HG03558 (cell line): Measurements from ENCODE around the gene EXOC3.

Experiments used
- ATAC-seq: cut with Tn5 transposase; IDR thresholded peaks from one replicate; pipeline ENCODE4 v1.9.1; 2021; ENCODE audit warnings: moderate number of reproducible peaks; ENCODE audit not compliant: unreplicated experiment; ENCODE audit errors: extremely low read depth

Gene EXOC3

DNA sequence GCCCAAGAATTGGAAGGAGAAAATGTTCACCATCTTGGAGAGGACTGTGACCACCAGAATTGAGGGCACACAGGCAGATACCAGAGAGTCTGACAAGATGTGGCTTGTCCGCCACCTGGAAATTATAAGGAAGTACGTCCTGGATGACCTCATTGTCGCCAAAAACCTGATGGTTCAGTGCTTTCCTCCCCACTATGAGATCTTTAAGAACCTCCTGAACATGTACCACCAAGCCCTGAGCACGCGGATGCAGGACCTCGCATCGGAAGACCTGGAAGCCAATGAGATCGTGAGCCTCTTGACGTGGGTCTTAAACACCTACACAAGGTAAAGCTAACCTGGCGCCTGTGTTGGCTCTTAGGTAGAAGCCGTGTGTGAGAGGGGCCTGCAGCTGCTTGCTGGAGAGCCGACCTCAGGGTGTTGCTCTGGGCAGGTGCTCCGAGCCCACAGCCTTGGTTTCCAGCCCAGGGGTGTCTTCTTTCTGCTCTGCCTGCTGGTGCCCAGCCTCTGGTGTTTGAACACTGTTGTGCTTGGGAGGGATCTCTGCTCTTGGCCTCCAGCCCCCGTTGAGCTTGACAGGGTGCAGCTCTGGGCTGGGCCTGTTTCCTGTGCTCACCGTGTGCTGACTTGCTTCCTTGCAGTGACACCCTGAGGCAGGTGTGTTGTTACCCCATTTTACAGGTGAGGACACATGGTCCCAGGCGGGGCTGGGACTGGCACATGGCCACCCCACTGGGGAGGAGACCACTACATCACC, 10.9 kb downstream of the EXOC3 start:
- no peak for ATAC-seq

DNA sequence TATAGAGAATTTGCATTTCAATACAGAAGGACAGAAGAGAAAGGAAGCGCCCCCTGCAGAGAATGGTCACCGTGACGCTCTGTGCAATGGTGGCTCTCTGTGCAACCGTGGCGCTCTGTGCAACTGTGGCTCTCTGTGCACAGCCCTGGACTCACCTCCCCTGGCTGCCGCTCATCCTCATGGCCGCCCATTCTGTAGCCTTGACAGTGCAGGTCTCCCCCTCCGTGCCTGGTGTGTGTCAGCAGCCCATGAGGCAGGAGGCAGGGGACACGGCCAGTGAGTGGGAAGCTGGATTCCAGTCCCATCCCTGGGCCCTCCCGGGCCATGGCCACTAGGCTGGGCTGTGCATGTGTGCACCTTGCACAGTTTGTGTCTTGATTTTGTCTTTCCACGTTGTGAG, 12.0 kb downstream of the EXOC3 start:
- ATAC-seq: no peak

DNA sequence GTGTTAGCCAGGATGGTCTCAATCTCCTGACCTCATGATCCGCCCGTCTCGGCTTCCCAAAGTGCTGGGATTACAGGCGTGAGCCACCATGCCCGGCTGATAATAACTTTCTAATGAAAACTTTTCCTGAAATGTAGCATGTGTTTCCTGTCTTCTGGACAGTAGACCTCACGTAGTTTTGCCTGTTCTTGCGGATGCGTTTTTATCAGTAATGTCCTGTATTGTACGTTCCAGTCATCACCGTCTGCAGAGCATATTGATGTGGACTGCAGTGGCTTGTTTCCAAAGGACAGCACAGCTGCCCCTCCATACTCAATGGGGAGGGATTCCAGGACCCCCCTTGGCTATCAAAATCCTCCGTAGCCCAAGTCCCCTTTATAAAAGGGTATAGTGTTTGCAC, 12.8 kb downstream of the EXOC3 start:
- ATAC-seq: no peak

DNA sequence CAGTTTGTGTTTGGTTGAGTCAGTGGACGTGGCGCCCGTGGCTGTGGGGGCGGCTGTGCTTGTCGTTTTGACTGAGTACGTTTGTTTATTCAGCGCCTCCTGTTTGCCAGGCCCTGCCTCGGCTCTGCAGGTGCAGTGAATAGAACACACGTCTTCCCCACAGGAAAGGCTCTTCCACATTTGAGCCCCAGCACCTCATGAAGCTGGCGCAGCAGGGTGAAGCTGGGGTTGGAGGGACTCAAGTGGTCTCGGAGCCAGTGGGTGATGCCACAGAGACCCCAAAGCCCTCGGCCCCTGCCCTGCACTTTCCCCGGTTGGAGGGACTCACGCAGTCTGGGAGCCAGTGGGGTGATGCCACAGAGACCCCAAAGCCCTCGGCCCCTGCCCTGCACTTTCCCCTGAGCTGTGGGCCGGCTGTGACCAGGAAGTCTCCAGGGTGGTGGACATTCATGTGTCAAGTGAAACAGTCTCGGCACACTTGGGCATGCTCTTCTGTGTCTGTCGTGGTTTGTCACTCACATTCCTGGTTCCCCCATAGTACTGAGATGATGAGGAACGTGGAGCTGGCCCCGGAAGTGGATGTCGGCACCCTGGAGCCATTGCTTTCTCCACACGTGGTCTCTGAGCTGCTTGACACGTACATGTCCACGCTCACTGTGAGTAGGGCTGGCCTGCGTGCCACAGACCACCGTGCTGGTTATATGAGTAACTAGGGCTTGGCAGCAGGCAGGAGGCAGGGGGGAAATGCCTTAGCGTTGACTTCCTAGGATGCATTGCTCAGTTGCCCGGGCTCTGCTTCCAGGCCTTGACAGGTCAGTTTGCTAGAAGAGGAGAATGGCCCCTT, 13.6 kb downstream of the EXOC3 start:
- ATAC-seq: no peak

DNA sequence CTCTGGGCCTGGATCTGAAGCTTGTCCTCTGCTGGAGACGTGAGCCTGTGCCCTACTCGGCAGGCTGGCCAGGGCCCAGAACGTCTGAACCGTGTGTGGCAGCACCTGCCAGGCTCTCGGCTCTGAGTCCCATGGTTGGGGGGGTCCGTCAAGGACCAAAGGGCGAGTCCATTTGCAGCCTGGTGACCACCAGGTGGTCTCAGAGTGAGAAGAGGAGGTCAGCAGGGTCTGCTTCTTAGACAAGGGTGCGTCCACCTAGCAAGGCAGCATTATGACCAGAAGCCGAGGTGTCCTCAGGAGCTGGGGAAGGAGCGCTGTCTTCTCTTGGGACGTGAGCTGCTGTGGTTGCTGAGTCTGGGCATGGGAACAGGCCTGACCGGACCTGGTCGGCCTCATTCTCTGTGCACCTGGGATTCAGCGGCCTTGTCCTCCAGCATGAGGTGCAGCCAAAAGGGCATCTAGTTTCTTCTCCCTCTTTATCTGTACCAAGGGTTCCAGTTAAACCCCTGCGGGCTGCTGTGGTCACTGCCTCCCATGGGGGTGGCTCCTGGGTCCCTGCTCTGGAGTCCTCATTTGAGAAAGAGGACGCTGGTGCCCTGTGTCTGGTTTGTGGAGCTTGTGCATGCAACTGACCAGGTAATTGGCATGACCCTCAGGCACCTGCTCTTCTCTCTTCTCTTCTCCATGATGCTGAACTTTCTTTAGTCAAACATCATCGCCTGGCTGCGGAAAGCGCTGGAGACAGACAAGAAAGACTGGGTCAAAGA, 14.4 kb downstream of the EXOC3 start:
- no peak for ATAC-seq

DNA sequence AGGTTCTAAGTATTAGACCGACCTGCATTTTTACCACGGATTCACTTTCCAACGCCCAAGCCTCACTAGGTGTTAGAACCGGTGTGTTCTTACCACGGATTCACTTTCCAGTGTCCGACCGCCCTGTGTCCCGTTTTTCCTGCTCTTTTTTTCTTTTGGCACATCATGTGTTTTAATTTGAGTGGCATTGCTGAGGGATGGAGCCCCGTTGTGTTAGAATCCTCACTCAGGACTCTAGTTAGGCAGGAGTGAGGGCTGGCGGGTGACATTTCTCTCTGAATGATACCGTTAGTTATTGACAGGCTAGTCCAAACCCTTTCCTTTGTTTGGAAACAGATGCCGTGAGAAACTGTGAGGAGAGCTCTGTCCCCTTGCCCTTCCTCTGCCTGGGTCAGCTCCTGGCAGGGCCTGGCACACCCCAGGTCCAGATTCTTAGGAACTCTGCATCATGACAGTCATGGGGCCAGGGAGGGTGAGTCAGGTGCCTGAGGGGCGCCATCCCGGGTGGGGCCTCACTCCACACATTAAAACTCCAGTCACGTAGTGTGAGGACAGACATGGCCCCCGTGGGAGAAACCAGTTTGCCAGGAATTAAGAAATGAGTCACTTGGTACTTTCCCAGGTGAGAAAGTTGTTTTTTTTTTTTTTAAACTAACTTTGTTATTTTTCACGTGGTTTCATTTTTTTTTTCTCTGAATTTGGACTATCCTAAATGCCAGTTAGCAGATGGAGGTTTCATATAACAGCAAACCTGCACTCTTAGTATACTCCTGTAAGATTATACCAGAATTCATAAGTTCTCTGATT, 15.8 kb downstream of the EXOC3 start:
- ATAC-seq: no peak

DNA sequence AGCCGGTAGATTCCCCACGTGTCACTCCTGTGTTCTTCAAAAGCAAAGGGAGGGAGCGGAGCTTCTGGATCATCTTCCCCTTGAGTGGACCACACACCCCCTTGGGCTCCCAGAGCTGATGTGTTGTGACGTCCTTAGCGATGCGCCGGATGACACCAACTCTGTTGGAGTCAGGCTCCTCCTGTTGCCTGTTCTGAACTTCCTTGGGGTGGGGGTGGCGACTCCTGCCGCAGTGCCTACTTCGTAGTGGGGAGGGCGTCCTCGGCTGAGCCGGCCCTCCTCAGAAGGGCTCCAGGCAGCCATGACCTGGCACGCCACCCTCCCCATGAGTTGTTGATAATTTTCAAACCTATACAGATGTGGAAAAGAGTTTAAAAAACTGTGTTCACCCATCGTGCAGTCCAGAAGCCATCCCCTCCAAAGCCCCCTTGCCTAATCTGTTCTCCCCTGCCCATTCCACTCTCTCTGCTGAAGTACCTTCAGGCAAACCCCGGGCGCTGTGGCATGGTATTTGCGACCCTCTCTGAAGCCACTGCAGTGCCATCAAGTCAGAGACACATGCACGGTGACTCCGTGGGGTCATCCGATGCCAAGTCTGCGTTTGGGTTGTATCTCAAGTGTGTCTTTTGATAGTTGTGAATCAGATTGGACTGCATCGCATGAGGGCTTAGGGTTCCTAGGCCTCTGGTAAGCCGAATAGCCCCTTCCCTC, 16.7 kb downstream of the EXOC3 start:
- ATAC-seq: no peak

DNA sequence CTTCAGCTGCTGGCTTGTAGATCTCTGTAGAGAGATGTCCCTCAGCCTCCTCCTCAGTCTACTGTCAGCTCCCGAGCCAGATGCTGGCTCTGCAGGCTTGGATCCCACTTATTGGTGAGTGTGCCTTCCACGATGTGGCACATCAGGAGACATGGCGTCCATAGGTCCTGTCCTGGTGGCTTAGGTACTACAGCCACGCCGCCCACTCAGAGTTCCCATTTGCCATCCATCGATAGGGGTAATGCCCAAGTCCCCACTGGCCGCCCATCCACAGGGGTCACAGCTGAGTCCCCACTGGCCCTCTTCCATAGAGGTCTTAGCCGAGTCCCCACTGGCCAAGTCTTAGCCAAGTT, 17.3 kb downstream of the EXOC3 start:
- no peak for ATAC-seq

DNA sequence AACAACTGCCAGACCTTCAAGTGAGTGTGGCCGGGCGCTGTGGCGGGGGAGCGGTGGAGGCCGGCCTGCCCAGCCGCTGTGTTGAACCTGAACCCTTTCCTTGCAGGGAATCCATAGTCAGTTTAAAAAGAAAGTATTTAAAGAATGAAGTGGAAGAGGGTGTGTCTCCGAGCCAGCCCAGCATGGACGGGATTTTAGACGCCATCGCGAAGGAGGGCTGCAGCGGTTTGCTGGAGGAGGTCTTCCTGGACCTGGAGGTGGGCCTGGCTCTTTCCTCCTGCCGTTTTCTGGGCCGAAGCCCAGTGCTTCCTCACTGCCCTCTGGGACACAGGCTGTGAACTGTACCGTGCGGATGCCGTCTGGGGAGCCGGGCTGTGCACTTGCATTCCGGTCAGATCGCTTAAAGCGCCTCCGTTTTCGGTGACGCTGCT, 19.1 kb downstream of the EXOC3 start:
- ATAC-seq: no peak

DNA sequence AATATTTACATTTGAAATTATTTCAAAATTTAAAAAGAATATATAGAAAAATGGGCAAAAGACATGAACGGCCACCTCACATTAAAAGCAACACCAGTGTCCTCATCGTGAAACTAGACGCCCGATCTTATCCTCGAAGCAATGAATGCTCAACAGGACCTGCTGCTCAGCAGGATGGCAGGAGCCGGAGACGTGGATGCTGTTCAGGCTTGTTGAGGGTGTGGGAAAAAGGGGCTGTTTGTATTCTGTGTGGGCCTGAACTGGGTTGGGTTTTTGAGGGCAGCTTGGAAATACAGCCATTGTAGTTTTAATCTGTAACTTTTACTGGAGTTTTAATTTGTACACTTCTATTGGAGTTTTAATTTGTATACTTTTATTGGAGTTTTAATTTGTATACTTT, 20.3 kb downstream of the EXOC3 start:
- no peak for ATAC-seq

DNA sequence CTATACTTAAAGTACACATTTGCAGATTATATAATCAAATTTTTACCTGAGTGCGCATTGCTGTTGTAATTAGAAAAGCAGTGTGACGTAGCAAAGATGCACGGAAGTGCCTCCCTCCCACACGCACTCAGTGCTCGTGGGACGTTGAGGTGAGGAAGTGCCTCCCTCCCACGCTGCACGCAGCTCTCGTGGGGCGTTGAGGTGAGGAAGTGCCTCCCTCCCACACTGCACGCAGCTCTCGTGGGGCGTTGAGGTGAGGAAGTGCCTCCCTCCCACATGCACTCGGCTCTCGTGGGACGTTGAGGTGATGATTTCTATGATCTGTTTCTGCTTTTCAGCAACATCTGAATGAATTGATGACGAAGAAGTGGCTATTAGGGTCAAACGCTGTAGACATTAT, 21.0 kb downstream of the EXOC3 start:
- no peak for ATAC-seq

DNA sequence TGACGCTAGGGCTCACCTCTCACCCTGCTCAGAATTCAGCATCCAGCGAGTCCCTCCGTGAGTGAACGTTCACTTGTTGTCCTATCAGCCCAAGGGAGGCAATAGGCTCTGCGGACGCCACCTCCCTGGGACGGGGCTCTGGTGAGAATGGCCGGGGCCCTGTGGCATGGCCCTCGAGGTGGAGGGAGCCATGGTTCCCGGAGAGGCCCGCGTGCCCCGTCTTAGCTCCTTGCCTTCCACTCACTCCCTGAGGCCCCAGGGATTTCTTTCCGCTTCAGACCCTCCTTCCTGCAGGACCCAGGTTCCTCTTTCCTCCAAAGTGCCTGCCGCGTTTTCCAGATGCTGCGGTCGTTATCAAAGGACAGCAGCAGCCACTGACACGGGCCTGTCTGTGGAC, 21.5 kb downstream of the EXOC3 start:
- ATAC-seq: no peak

DNA sequence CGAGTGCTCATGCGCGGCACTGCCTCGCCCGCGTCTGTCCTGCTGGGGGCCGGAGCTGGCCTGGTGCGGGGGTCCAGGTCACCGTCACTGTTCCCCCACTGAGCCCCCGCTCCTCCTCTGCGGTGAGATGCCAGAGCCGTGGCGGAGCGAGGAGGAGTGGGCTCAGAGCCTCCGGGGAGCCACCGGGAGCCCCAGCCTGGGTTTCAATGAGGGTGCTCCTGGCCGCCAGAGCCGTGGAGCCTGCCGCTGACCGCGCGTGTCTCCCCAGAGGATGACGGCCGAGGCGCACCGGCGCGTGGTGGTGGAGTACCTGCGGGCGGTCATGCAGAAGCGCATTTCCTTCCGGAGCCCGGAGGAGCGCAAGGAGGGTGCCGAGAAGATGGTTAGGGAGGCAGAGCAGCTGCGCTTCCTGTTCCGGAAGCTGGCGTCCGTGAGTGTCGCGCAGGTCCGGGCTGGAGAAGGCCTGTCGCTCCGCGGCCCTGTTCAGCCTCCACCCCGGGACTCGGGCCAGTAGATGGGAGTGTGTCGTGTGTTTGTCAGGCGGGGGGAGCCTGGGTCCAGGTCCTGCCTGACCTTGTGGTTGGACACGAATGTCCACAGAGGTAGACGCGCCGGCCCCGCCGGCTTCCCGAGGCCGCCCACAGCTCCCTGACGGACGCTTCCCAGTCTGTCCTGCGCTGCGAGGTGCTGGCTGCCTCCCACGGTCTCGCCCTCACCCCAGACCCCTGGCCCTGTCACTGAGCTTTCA, 22.0 kb downstream of the EXOC3 start:
- ATAC-seq: no peak

DNA sequence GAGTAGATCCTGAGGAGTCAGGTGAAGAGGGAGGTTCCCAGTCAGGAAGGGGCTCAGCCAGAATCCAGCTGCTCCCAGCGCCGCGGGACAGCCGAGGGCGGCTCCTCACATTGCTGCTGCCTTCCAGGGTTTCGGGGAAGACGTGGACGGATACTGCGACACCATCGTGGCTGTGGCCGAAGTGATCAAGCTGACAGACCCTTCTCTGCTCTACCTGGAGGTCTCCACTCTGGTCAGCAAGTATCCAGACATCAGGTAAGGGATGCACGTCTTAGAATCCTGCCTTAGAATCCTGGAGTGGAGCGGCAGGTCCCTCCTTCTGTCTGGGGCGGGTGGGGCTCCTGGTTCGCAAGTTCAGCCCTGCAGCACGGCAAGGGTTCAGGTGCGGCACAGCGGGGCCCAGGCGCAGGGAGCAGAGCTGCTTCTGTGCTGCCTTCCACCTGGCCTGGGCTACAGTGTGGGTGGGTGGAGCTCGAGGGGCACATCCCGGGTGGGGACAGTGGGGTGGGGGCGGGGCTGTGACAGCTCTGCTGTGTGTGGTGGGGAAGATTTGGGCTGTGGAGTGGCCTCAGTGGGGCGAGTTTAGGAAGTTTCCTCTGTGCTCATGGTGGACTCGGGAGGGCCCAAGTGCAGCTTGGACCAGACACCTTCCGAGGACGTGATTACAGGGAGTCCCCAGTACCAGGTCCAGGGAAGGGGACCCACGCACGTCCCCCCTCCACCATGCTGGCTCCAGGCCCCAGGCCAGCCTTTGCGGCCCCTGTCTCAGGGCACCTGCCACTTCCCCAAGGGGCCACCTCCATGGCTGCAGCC, 22.8 kb downstream of the EXOC3 start:
- ATAC-seq: no peak

DNA sequence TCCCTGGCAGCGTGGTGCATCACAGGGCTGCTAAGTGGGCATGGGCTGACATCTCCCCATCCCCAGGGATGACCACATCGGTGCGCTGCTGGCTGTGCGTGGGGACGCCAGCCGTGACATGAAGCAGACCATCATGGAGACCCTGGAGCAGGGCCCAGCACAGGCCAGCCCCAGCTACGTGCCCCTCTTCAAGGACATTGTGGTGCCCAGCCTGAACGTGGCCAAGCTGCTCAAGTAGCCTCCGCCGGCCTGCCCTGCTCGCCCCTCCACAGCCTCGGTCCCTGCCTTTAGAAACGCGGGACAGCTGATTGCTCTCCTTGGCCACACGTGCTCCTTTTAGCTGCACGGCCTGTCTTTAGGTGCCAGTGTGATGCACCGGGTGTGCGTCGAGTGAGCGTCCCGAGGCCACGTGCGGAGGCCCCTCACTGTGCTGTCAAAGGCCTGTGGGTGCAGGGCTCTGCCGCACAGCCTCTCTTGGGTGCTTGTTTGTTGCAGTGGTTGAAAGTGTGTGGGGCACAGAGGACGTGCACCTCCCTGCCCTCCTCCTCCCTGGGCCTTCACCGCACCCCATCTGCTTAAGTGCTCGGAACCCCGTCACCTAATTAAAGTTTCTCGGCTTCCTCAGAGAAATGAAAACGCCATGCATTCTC, 23.8 kb downstream of the EXOC3 start:
- ATAC-seq: no peak

DNA sequence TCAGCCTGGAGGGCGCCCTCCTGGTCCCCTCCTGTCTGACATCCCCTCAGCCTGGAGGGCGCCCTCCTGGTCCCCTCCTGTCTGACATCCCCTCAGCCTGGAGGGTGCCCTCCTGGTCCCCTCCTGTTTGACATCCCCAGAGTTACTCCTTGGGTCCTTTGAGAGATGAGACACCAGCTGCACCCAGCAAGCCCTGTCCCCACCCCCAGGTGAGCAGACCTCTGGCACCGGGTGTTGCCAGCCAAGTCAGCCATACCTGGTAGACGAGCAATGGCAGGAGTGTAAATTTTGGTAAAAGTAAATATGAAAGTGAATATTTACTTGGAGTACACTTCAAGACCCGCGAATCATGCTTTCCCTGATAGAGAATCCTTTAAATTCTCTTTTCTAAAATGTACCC, 25.4 kb downstream of the EXOC3 start:
- ATAC-seq: no peak

DNA sequence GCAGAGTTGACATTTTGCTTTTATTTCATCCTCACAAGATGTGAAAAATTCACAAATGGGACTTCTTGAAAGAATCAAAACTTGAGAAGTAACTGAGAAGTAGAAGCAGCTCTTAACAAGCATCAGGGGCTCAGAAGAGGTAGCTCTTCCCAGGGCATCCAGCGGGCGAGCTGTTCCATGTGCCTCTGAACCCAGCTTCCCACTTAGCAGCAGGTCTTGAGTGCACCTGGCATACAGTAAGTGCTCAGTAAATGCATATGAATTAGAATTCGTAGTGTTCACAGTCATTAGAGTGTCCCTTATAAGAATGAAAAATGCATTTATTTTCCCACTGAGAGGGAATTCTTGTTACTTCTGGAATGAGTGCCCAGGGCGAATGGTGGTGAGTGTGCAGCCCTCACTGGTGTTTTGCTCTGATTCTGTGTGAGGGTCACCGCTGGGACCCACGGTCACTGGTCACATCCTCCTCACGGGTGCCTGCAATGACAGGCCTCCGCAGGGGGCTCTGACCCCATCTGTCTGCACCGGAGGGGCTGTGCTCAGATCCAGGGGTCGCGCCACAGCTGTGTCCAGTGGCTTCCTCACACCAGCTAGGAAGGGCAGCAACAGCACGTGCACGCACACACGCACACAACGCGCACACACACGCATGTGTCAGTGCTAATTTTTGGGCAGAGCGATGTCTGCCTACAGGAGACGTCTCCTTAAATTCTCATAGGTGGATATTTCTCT, 26.9 kb downstream of the EXOC3 start:
- ATAC-seq: no peak
